Stimulated activated CD4-positive, alpha-beta T cell treated with anti-CD3 and anti-CD28 coated beads, Interleukin-15, amount 100 ng/mL, for 24 hours (primary cell): ENCODE measurements around the gene LCP2.

ENCODE experiments used
- DNase-seq: peaks from one replicate; pipeline ENCODE4 v3.0.0-alpha.2; 2020

The LCP2 gene

GRCh38 chr5:170314541-170315095 lies 17.0 kb upstream of the LCP2 start:
- no peak for DNase-seq

- no peak for DNase-seq
Measured at GRCh38 chr5:170313816-170314215, 16.2 kb upstream of the LCP2 start.

- peak; percentile 60 for DNase-seq
Measured at GRCh38 chr5:170313344-170313743, 15.8 kb upstream of the LCP2 start.

GRCh38 chr5:170312666-170313065 lies 15.1 kb upstream of the LCP2 start:
- DNase-seq: peak; percentile 80

GRCh38 chr5:170312301-170312595 lies 14.7 kb upstream of the LCP2 start:
- no peak for DNase-seq

- DNase-seq: no peak
Measured at GRCh38 chr5:170311511-170312300, 14.1 kb upstream of the LCP2 start.

GRCh38 chr5:170310256-170310926 lies 12.8 kb upstream of the LCP2 start:
- no peak for DNase-seq

GRCh38 chr5:170308686-170309085 lies 11.1 kb upstream of the LCP2 start:
- DNase-seq: no peak

- DNase-seq: no peak
Measured at GRCh38 chr5:170307575-170308465, 10.2 kb upstream of the LCP2 start.

- peak; percentile 57 for DNase-seq
Measured at GRCh38 chr5:170306381-170306831, 8.8 kb upstream of the LCP2 start.

- DNase-seq: no peak
Measured at GRCh38 chr5:170305646-170306025, 8.1 kb upstream of the LCP2 start.

GRCh38 chr5:170305016-170305645 lies 7.6 kb upstream of the LCP2 start:
- DNase-seq: no peak

GRCh38 chr5:170303549-170303948 lies 6.0 kb upstream of the LCP2 start:
- DNase-seq: no peak

GRCh38 chr5:170302653-170303501 lies 5.3 kb upstream of the LCP2 start:
- DNase-seq: peak; percentile 67

- no peak for DNase-seq
Measured at GRCh38 chr5:170301981-170302652, 4.5 kb upstream of the LCP2 start.

- DNase-seq: no peak
Measured at GRCh38 chr5:170301149-170301548, 3.6 kb upstream of the LCP2 start.

- no peak for DNase-seq
Measured at GRCh38 chr5:170300361-170301013, 2.9 kb upstream of the LCP2 start.

- peak; percentile 27 for DNase-seq
Measured at GRCh38 chr5:170296935-170297588, 515 bp downstream of the LCP2 start.

- DNase-seq: no peak
Measured at GRCh38 chr5:170296036-170296934, 1.3 kb downstream of the LCP2 start.
